ENCODE data around the gene FHIT.

Gene FHIT

DNA sequence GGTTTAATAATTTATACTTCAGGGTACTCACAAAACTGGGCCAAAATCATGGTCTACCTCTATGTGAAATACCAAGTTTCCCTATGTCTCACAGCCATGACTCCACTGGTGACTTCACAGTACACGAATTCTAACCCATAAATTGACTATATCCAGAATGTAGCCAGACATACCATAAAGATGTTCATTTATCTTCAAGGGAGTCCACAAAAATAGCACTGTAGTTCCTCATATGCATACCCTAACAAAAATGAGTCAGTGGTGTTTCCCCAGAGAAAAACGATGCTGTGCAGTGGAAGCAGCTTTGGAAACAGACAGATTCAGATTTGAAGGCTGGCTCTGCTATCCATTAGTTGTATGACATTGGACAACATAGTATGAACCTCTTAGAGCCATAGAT is 438.8 kb downstream of the FHIT start:
- DNase-seq = no peak

GRCh38 chr3:60810881-60811280 is 440.4 kb downstream of the FHIT start:
- no peak for DNase-seq

DNA sequence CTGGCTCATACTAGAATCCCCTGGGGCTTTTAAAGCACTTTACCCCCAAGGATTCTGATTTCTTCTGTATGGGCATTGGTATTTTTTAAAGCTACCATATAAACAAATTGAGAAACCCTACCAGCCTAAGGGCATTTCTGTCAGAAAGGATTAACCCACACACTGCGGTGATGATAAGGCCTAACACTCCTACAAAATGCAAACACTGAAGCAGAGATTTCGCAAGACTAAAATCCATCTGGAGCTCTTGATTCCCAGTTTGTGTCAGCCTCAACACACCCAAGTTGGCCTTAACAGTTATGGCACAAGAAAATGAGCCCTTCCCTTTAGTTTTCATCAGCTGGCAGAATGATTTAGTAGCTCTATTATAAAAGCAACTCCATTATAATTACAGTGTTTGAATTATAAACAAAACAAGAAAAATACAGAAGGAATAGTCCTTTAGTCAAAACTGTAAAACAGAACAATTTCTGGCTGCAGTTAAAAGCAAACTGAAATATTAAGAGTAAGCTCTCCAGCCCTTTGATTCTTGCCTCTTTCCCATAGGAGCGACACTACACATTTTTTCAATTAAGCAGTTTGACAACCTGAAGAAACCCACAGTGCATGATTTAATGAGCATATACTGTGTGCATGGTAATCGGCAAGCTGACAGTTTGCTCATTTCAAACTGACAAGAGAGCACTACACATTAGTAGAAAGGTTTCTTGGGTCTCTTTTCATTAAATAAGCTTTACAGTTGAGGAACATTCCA is 441.2 kb downstream of the FHIT start:
- no peak for DNase-seq

DNA sequence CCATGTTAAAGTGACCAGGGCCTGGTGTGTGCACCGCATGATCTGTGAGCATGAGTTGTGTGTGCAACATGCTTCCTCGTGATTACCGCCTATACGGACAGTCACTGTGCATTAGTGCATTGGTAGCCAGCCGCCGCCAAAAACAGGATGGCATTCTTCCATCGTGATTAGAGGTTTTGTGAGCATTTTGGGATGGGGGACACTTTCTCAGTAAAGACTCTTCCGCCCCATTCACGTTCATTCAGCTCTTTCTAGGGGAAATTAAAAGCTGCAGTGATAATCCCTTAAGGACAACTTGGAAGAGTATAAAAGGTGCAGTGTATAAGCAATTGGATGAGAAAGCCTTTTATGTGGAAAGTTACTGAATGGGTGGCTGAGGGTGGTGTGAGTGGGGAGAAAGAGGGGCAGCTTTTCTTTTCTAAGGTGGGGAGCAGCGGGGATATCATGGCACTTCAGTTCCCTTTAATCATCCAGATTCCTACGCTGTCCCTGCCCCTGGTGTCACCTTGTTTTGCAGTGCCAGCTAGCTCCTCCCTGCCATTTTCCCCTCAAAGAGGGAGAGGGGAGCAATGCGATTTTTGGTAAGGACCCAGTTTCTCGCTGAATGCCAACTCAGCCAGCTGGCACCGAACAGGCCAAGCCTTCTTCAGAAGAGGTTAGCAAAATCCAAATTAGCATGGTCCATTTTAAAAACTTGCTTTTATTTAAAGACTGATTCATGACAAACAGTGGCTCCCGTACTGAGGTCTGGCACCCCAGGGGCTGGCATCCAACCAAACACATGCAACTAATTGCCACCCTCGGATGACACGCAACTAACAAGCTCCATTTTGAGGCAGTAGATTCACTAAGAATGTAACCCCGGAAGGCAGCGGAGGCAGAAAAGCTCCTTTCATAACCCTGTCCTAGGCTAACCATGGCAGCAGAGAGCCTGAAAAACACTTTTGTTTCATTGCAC is 447.8 kb downstream of the FHIT start:
- no peak for DNase-seq

DNA sequence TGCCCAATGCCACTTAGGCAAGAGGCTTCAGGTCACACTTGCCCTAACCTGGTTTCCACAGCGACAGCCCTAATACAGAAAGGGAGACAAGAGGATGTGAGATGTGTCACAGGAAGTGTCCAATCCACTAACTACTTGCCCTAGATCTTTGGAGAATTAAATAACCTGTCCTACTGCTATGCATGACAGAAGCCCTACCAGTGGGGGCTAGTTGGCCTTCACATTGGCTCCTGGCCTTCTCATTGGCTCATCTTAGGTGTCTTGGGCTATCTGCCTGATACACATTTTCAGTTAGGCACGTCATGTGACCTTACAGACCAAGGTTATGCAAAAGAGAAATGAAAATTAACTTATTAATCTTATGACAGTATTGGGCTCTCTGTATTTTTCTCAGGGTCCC is 449.9 kb downstream of the FHIT start:
- no peak for DNase-seq

GRCh38 chr3:60798456-60798855 is 452.8 kb downstream of the FHIT start:
- DNase-seq = no peak

- DNase-seq = no peak
Measured at GRCh38 chr3:60792249-60792852, 458.9 kb downstream of the FHIT start.

DNA sequence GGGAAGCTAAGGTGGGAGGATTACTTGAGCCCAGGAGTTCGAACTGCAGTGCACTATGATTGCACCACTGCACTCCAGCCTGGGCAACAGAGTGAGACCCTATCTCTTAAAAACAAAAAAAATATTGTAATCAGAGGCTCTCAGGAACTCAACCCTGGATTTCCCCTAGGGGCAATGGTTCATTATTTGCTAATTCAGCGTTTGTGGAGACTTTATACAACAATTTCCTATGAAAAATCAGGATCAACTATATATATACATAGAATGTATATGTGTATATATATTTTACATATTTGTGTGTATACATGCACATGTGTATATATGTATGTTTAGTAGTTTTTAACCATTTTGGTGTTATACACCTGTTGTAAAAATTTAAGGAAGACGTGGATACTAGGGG is 463.1 kb downstream of the FHIT start:
- no peak for DNase-seq

- no peak for DNase-seq
Measured at GRCh38 chr3:60781935-60782334, 469.3 kb downstream of the FHIT start.

DNA sequence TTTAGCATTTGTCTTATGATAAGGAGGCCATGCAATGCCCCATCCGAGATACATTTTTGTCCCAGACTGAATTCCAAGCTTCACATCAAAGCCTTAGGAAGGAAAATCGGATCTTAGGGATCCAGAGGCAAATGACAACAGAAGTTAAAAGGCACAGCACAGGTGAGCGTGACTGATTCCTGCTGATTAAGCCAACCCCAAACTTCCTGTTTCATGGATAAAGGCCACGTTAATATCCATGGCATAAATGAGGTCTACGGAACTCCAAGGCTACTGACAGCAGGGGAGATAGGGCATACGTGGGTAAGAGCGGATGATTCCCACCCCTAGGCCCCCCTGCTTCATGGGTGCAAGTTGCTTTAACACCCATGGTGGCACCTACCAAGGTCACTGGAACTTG is 471.6 kb downstream of the FHIT start:
- DNase-seq = no peak

GRCh38 chr3:60775985-60776384 is 475.3 kb downstream of the FHIT start:
- no peak for DNase-seq

DNA sequence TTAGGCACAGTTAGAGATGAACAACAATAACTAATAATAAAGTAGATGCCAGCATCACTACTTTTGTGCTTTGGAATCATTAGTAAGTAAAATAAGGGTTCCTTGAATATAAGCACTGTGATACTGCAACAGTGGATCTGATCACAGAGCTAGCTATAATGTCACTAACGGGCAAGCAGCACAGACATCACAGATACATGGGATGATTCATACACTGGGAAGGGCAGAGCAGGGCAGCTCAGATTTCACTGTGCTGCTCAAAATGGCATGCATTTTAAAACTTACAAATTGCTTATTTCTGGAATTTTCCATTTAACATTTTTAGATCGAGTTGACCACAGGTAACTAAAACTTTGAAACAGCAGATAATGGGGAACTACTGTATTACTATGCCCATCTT is 476.6 kb downstream of the FHIT start:
- no peak for DNase-seq

GRCh38 chr3:60772584-60772983 is 478.7 kb downstream of the FHIT start:
- DNase-seq = no peak

DNA sequence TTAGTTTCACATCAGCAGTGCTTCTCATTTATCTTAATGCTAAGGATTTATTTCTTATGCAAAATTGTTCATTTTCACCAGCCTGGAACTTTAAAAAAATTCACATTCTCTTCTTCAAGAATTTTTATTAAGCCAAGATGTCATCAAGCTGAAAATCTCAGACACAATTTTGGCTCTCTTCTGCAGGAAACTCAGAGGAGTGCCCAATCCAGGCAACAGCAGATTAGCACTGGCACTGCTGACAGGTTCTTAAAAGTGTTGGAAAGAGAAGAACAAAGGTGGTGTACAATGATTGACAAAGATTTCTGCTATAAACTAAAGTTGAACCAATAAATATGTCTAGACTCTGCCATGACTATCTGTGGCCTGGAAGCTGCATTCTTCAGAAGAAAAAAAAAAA is 479.5 kb downstream of the FHIT start:
- no peak for DNase-seq

- no peak for DNase-seq
Measured at GRCh38 chr3:60770532-60770931, 480.7 kb downstream of the FHIT start.

DNA sequence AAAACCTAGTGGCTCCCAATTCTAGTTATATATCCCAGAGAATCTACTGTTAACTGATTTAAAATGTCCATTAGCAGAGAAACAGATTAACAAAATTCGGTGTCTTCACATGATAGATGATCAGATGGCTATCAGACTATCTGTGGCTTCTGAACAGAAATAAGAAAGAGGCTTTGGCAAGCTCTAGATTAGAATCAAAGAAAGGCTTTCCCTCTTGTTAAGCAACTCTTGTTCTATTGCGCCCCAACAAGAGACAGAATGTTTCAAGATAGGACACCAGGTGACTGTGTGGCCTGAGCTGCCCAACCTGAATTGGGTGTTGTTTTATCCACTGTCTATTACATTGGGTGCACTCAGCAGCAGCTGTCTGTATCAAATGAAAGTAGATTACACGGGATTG is 483.7 kb downstream of the FHIT start:
- DNase-seq = no peak

GRCh38 chr3:60765776-60766175 is 485.5 kb downstream of the FHIT start:
- DNase-seq = no peak

DNA sequence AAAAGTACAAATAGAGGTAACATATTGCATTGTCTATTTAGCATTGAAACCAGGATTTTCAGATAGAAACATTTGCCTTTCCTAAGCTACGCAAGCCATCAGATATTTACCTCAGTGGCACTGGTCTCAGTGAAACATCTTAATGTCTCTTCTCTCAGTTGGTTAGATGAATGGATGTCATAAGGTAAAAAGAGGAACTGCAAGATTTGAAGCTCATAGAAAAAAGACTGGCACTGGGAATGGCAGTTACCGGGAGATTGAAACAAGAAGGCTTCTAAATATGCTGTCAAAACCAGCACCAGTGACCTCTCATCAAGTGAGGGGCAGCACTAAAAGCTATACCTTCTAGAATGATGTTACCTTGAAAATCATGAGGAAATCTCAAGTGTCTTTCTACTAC is 486.4 kb downstream of the FHIT start:
- DNase-seq = no peak

- no peak for DNase-seq
Measured at GRCh38 chr3:60760145-60760544, 491.1 kb downstream of the FHIT start.

- DNase-seq = no peak
Measured at GRCh38 chr3:60759439-60759838, 491.8 kb downstream of the FHIT start.

DNA sequence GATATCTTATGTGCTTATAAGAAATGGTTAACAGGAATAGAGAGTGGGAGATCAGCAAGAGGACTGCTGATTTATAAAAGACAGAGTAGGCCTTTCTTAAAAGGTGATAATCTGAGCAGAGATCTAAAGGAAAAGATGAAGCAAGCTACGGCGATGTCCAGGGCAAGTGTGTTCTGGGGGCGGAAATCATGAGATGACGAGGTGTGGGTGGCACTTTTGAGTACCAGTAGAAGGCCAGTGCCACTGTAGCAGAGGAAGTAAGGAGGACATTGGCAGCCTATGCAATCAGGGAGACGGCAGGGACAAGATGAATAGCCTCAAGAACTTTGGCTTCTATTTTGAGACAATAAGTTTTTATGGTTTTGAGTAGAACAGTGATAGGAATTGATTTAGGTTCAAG is 492.4 kb downstream of the FHIT start:
- DNase-seq = no peak

- no peak for DNase-seq
Measured at GRCh38 chr3:60758171-60758570, 493.1 kb downstream of the FHIT start.

GRCh38 chr3:60757724-60758123 is 493.5 kb downstream of the FHIT start:
- no peak for DNase-seq
